Ascending aorta (tissue), 2 donors: ENCODE measurements around the gene BBIP1. TPM values are rescaled to one million over a fixed set of nuclear protein-coding genes. Genes with fewer than 3 reads are reported as not detected.
"Not testable (repeated sequence)": the region's sequence is repeated elsewhere in the genome, so short reads cannot be mapped to it uniquely, and the experiment has no call there.

Source experiments
- DNase-seq, 2 donors: peaks; one replicate each; pipeline ENCODE4 v3.0.0-alpha.2; 2019; ENCODE audit warnings: low spot score in 2 of 2
- H3K27ac ChIP-seq, 2 donors: fragments of 200-600 bp; sonication (generic); one replicate each; pipeline ENCODE4 v1.5.1; 2016 to 2017; ENCODE audit warnings: mild to moderate bottlenecking in 1 of 2
- H3K27me3 ChIP-seq: fragments of 200-600 bp; sonication (generic); one replicate; pipeline ENCODE4 v1.5.1; 2017
- H3K36me3 ChIP-seq, 2 donors: fragments of 200-600 bp; sonication (generic); one replicate each; pipeline ENCODE4 v1.5.1; 2016
- H3K4me1 ChIP-seq, 2 donors: fragments of 200-600 bp; sonication (generic); one replicate each; pipeline ENCODE4 v1.5.1; 2016 to 2017; ENCODE audit warnings: mild to moderate bottlenecking in 1 of 2
- H3K4me3 ChIP-seq, 2 donors: fragments of 200-600 bp; sonication (generic); one replicate each; pipeline ENCODE4 v1.5.1; 2016 to 2017; ENCODE audit warnings: mild to moderate bottlenecking in 1 of 2
- H3K9me3 ChIP-seq, 2 donors: fragments of 200-600 bp; sonication (generic); one replicate each; pipeline ENCODE4 v1.5.1; 2016
- intact Hi-C: fragments of 100-400 bp; cut with DNase I; formaldehyde crosslinking; loops from one replicate; pipeline ENCODE4 v1.15.1; 2023
- total RNA-seq: library from RNA; depleted of rRNA; stranded (reverse); fragments of >200 nt; gene quantifications from one replicate; pipeline ENCODE4 v1.1.0, GENCODE V29; 2016
- TF ChIP-seq, protein P1 (sequence below), 3 experiments: fragments of 200-600 bp in 2 of 3; fragments of 450-650 bp in 1 of 3; sonication (generic) in 2 of 3; IDR thresholded peaks; one replicate each; pipeline ENCODE4 v1.5.1; 2016 to 2019; ENCODE audit warnings: antibody characterized with exemption in 3 of 3, mild to moderate bottlenecking in 1 of 3, moderate library complexity in 1 of 3

BBIP1 gene
- total RNA-seq, 1 donor from 2014 or later = 1.5 TPM

DNA sequence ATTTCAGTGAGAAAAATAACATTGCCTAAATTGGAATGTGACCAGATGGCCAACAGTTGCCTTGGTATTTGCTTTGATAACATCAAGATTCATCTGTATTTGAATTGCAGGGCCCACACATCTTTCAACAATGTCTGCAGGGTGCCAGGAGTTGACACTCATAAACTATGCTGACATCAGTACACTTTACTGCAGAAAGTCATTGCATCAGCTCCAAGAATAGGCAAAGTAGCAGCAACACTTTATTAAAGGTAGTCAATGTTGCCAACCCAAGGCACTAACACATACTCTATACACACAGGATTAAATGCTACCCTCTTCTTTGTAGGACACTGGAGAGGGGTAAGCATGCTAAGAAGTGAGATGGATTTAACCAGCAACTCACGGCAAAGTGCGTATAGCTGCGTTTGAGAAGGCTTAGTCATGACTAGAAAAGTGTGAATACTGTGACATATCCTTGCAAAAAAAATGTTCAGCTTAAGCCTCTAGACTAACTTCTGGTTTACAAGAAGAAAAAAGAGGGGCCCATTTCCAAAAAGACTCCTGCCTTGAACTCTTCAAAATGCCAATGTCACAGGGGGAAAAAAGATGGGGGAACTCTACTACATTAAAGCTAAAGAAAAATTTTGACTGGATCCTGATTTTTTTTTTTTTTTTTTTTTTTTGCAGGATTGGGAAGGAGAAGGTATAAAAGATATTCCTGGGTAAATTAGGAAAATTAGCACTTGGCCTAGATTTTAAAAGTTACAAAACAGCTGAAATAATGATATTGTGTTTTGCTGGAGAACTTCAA is 2.2 kb downstream of the BBIP1 start:
- DNase-seq = no peak
- Histone ChIP-seq H3K27ac (no peak overlapping the region), H3K4me1 (peaks cover 0 to 2% of the 10 kb centered on the region in 2 donors), H3K9me3 (no peaks in the 10 kb centered on the region), H3K4me3 (no peak overlapping the region), H3K27me3 (no peaks in the 10 kb centered on the region), H3K36me3 (no peaks in the 10 kb centered on the region)
- TF ChIP-seq, protein P1, sequence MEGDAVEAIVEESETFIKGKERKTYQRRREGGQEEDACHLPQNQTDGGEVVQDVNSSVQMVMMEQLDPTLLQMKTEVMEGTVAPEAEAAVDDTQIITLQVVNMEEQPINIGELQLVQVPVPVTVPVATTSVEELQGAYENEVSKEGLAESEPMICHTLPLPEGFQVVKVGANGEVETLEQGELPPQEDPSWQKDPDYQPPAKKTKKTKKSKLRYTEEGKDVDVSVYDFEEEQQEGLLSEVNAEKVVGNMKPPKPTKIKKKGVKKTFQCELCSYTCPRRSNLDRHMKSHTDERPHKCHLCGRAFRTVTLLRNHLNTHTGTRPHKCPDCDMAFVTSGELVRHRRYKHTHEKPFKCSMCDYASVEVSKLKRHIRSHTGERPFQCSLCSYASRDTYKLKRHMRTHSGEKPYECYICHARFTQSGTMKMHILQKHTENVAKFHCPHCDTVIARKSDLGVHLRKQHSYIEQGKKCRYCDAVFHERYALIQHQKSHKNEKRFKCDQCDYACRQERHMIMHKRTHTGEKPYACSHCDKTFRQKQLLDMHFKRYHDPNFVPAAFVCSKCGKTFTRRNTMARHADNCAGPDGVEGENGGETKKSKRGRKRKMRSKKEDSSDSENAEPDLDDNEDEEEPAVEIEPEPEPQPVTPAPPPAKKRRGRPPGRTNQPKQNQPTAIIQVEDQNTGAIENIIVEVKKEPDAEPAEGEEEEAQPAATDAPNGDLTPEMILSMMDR (IDR thresholded peaks at IDR 0.05) = no peak
- intact Hi-C loops = loop anchor here (5.0 to 10.0 kb wide), 2 partner anchors 422 to 694 kb away; partner anchors contain the start of gene DUSP5

DNA sequence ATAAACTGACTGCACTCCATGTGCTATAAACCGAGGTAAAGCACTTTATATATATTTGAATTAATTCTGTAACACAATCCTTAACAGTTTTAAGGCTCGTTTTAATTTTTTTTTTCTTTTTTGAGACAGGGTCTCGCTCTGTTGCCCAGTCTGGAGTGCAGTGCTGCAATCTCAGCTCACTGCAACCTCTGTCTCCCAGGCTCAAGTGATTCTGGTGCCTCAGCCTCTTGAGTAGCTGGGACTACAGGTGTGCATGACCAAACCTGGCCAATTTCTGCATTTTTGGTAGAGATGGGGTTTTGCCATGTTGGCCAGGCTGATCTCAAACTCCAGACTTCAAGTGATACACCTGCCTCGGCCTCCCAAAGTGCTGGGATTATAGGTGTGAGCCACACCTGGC is 3.4 kb downstream of the BBIP1 start:
- H3K4me1 ChIP-seq, H3K9me3 ChIP-seq, H3K27ac ChIP-seq, H3K4me3 ChIP-seq, DNase-seq, H3K27me3 ChIP-seq, H3K36me3 ChIP-seq: not testable (repeated sequence)
- intact Hi-C loops = loop anchor here (5.0 to 10.0 kb wide), 2 partner anchors 421 to 693 kb away; partner anchors contain the start of gene DUSP5

DNA sequence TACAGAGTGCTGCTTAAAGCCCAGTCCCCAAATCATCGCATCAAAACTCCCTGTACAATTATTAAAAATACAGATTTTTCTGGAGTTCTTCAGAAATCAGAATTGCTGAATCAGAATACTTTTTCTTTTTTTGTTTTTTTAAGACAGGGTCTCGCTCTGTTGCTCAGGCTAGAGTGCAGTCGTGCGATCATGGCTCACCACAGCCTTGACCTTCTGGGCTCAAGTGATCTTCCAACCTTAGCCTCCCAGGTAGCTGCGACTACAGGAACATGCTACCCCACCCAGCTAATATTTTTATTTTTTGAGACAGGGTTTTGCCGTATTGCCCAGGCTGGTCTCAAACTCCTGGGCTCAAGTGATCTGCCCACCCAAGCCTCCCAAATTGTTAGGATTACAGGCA is 3.9 kb downstream of the BBIP1 start:
- no peak overlapping the region for H3K27ac ChIP-seq
- TF ChIP-seq, protein P1 (IDR thresholded peaks at IDR 0.05) = no peak
- no peak for DNase-seq
- H3K27me3 ChIP-seq = no peaks in the 10 kb centered on the region
- no peaks in the 10 kb centered on the region for H3K9me3 ChIP-seq
- no peak overlapping the region for H3K4me3 ChIP-seq
- H3K36me3 ChIP-seq = no peaks in the 10 kb centered on the region
- peaks cover 0 to 2% of the 10 kb centered on the region in 2 donors for H3K4me1 ChIP-seq
- intact Hi-C loops = loop anchor here (5.0 to 10.0 kb wide), 2 partner anchors 420 to 693 kb away; partner anchors contain the start of gene DUSP5

DNA sequence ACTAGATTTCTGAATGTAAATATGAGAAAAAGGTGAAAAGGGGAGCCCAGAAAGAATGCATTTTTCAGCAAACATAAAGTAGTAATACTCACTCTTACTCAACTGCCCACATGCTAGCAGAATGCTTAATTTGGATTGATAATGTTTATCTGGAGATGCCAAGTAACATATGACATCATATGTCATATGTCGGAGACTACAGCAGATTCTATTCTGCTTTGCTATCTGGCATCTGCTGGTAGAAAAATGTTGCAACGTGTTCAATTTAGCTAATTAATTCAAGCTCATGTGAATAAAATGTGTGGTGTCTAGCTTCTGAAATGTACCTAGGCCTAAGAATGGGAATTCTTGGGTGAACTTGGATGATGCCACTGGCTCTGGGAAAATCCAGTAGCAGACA is 4.5 kb downstream of the BBIP1 start:
- intact Hi-C loops = loop anchor here (10.0 kb wide), 1 partner anchor 420 kb away; the partner anchor contains the start of gene DUSP5
- no peaks in the 10 kb centered on the region for H3K36me3 ChIP-seq
- TF ChIP-seq, protein P1 (IDR thresholded peaks at IDR 0.05) = no peak
- no peaks in the 10 kb centered on the region for H3K9me3 ChIP-seq
- no peaks in the 10 kb centered on the region for H3K27me3 ChIP-seq
- H3K27ac ChIP-seq = no peak overlapping the region
- no peak overlapping the region for H3K4me3 ChIP-seq
- DNase-seq = no peak
- H3K4me1 ChIP-seq = peaks cover 0 to 2% of the 10 kb centered on the region in 2 donors

DNA sequence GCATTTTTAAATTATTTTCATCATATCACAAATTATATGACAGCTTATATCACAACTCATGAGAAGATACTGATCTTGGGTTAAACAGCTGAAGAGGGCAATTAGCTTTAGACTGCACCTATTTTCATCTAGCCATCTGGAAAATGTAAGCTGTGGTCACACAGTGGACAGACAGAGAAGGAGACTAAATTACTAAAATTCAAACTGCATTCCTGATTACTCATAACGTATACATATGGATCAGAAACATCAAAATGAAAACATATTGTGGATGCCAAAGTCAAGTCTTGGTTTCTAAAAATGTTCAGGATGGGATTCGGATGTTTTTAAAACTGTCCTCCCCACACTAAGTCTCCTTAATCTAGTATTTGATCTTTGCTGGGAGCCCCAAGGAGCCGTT is 6.6 kb downstream of the BBIP1 start:
- Histone ChIP-seq H3K4me1 (no peaks in the 10 kb centered on the region), H3K27ac (no peak overlapping the region), H3K36me3 (no peaks in the 10 kb centered on the region), H3K27me3 (no peaks in the 10 kb centered on the region), H3K4me3 (no peak overlapping the region), H3K9me3 (no peaks in the 10 kb centered on the region)
- TF ChIP-seq, protein P1 (IDR thresholded peaks at IDR 0.05) = no peak
- DNase-seq = no peak
- intact Hi-C loops = loop anchor here (10.0 kb wide), 1 partner anchor 418 kb away; the partner anchor contains the start of gene DUSP5

DNA sequence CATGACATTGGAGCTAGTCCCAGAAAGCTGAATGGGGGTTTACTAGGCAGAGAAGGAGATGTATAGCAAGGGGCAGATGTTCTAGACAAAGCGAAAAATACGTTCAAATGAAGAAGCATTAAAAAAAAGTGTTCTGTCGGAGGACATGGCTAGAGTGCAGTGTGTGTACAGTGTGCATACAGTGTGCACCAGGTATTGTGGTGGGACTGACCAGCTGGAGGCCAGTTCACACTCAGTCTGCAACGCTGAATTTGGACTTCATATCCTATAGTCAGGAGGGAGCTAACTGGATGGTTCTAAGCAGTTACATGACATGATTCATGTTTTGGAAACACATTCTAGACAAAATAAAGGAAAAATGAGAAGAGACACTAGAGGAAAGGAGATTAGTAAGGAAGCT is 8.8 kb downstream of the BBIP1 start:
- TF ChIP-seq, protein P1 (IDR thresholded peaks at IDR 0.05) = no peak
- H3K36me3 ChIP-seq = no peaks in the 10 kb centered on the region
- no peaks in the 10 kb centered on the region for H3K9me3 ChIP-seq
- H3K27me3 ChIP-seq = no peaks in the 10 kb centered on the region
- H3K27ac ChIP-seq = no peak overlapping the region
- no peaks in the 10 kb centered on the region for H3K4me1 ChIP-seq
- intact Hi-C loops = loop anchor here (10.0 kb wide), 1 partner anchor 415 kb away; the partner anchor contains the start of gene DUSP5
- no peak overlapping the region for H3K4me3 ChIP-seq
- DNase-seq = no peak
